GM21619 (cell line): ENCODE results near the gene SLC30A9.

Experiments
- ATAC-seq: cut with Tn5 transposase; IDR thresholded peaks from one replicate; pipeline ENCODE4 v1.9.1; 2021; ENCODE audit not compliant: unreplicated experiment

Gene SLC30A9

GRCh38 chr4:42132099-42132498 lies 141.8 kb downstream of the SLC30A9 start:
- no peak for ATAC-seq

DNA sequence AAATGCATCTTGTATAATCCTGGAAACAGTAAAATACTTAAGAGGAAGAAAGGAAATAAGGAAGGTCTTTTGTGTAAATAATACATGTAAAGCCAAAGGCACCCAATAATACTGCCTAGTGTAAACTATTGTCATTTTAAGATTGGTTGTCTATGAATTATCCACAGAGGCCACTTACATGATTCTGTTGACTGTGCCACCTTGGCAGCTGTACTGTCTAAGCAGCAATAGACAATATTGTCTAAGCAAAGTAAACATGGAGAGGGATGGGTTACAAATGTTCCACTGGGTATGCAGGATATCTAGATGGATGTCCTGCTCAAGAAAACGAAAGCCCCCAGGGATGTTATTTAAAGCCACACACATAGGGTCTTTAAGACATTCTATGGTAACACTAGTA lies 142.7 kb downstream of the SLC30A9 start:
- no peak for ATAC-seq

DNA sequence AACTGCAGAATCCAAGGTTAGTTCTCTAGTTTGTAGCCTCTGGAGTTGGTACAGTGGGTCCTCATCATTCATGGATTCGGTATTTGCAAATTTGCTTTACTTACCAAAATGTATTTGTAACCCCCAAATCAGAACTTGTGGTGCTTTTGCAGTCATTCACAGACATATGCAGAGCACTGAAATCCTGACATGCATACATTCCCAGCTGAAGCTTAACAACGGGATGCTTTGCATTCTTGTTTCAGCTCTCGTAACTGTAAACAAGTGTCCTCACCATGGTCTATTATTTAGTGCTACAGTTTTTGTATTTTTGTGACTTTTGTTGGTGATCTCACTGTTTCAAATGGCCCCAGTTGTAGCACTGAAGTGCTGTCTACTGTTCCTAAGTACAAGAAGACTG lies 146.0 kb downstream of the SLC30A9 start:
- no peak for ATAC-seq
